Naive B cell (primary cell): ENCODE results near the gene TMEM129. TPM values are rescaled to one million over a fixed set of nuclear protein-coding genes. Genes with fewer than 3 reads are reported as not detected.
"Not testable (repeated sequence)": the region's sequence is repeated elsewhere in the genome, so short reads cannot be mapped to it uniquely, and the experiment has no call there.

Experiments
- ATAC-seq, 2 donors: fragments of 150-1000 bp; cut with Tn5 transposase; 2 replicates each; pipeline ENCODE4 v1.10.0; 2021; ENCODE audit warnings: low read depth in 2 of 2, mild to moderate bottlenecking in 2 of 2, moderate library complexity in 2 of 2
- DNase-seq: peaks from one replicate; pipeline ENCODE4 v3.0.0; 2022
- H3K27ac Mint-ChIP-seq, 6 donors: one replicate each; pipeline ENCODE4 v1.8.0; 2020 to 2022; ENCODE audit warnings: mild to moderate bottlenecking in 6 of 6, mixed read lengths in 6 of 6, moderate library complexity in 5 of 6, inconsistent platforms in 2 of 6
- H3K27me3 Mint-ChIP-seq, 3 donors: one replicate each; pipeline ENCODE4 v1.8.0; 2021 to 2022; ENCODE audit warnings: mixed read lengths in 3 of 3, mild to moderate bottlenecking in 1 of 3
- H3K36me3 Mint-ChIP-seq, 2 donors: one replicate each; pipeline ENCODE4 v1.8.0; 2020 to 2022; ENCODE audit warnings: mixed read lengths in 2 of 2, inconsistent platforms in 1 of 2, mild to moderate bottlenecking in 1 of 2
- H3K4me1 Mint-ChIP-seq, 3 donors: one replicate each; pipeline ENCODE4 v1.8.0; 2020 to 2022; ENCODE audit warnings: mixed read lengths in 3 of 3, inconsistent platforms in 1 of 3, mild to moderate bottlenecking in 1 of 3, moderate library complexity in 1 of 3
- H3K4me3 Mint-ChIP-seq, 8 donors: one replicate each; pipeline ENCODE4 v1.8.0; 2020 to 2022; ENCODE audit warnings: mild to moderate bottlenecking in 8 of 8, mixed read lengths in 8 of 8, moderate library complexity in 8 of 8, inconsistent platforms in 2 of 8
- H3K9me3 Mint-ChIP-seq, 7 donors: one replicate each; pipeline ENCODE4 v1.8.0; 2020 to 2022; ENCODE audit warnings: mixed read lengths in 7 of 7, mild to moderate bottlenecking in 5 of 7, inconsistent platforms in 2 of 7, moderate library complexity in 1 of 7
- polyA plus RNA-seq, 6 donors: library from polyadenylated mRNA; unstranded; fragments of 300-500 nt; fragmentation: Illumina TruSeq; gene quantifications; one replicate each; pipeline ENCODE4 v1.2.3, GENCODE V29; 2021; ENCODE audit warnings: low read depth in 6 of 6

The TMEM129 gene
- polyA plus RNA-seq, 6 donors from 2014 or later, result 29.6 to 43.7 (median 34.7) TPM

DNA sequence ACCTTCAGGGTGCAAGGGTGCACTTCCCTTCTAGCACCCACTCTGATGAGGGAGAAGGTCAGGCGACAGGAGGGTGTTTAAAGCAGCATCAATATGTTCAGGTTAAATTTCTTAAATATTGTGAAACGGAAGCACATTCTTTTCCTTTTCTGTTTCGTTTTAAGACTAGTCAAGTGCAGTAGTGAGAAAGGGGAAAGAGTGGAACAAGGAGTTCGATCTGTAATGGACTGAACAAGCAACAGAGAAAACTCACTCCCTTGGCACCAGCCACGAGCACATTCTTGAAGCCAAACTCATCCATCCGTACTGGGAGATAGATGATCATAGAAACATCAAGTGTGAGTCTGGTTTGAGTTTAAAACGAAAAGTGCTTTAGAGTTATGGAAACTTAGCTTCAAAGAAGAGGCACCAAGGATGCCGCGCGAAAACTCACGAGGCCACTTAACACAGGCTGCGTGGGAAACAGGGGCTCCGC, 37.8 kb downstream of the TMEM129 start:
- H3K9me3 Mint-ChIP-seq, result no peaks in the 10 kb centered on the region
- peak overlapping the region; percentile 83 to 95 (median 93) for H3K4me3 Mint-ChIP-seq
- ATAC-seq, result no peak
- no peak for DNase-seq
- H3K27me3 Mint-ChIP-seq, result no peaks in the 10 kb centered on the region
- no peaks in the 10 kb centered on the region for H3K36me3 Mint-ChIP-seq
- peak overlapping the region; percentile 74 to 96 (median 92) for H3K27ac Mint-ChIP-seq
- H3K4me1 Mint-ChIP-seq, result peaks cover 10 to 11% (median 11%) of the 10 kb centered on the region in 3 donors

DNA sequence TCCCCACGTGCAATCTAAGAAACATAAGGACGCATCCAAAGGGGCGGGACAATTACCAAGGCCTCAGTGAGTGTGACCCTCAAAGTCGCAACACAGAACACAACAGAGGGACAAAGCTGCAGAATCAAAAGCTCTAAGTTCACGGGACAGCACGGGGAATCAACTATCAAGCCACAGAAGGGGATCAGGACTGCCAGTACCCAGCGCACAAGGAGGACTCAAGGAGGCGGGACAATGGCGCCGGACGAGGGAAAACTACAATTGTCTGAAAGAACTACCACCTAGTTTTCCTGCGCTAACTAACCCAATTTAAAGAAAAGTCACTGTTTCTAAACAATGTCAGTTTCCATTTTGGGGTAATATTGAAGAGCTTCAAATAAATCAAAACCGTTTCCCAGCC, 38.3 kb downstream of the TMEM129 start:
- H3K4me3 Mint-ChIP-seq, result peak overlapping the region; percentile 83 to 95 (median 93)
- DNase-seq (no peak), ATAC-seq (no peak)
- H3K27me3 Mint-ChIP-seq, result no peaks in the 10 kb centered on the region
- H3K9me3 Mint-ChIP-seq, result no peaks in the 10 kb centered on the region
- H3K36me3 Mint-ChIP-seq, result no peaks in the 10 kb centered on the region
- H3K27ac Mint-ChIP-seq, result peak overlapping the region; percentile 74 to 96 (median 92)
- peaks cover 10 to 11% (median 11%) of the 10 kb centered on the region in 3 donors for H3K4me1 Mint-ChIP-seq

DNA sequence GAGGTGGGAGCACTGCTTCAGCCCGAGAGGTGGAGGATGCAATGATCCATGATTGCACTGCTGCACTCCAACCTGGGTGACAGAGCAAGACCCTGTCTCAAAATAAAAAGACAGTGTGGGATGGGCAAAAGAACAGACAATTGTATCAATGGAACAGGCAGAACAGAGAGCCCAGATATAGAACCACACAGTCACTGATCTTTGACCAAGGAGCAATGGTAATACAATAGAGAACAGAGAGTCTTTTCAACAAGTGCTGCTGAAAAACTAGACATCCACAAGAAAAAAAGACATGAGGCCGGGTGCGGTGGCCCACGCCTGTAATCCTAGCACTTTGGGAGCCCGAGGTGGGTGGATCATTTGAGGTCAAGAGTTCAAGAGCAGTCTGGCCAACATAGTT, 42.9 kb downstream of the TMEM129 start:
- DNase-seq (no peak), ATAC-seq (no peak)
- Mint-ChIP-seq H3K27me3 (no peaks in the 10 kb centered on the region), H3K4me1 (peaks cover 6 to 8% (median 7%) of the 10 kb centered on the region in 3 donors), H3K4me3 (no peak overlapping the region), H3K36me3 (no peaks in the 10 kb centered on the region), H3K9me3 (no peaks in the 10 kb centered on the region), H3K27ac (peak overlapping the region in 1 of 6 donors; percentile 39)

- DNase-seq (no peak), ATAC-seq (no peak)
- Mint-ChIP-seq H3K27ac (no peak overlapping the region), H3K4me1 (no peaks in the 10 kb centered on the region), H3K4me3 (peak overlapping the region in 1 of 8 donors; percentile 22), H3K36me3 (no peaks in the 10 kb centered on the region), H3K27me3 (no peaks in the 10 kb centered on the region), H3K9me3 (no peaks in the 10 kb centered on the region)
These were observed 44.3 kb downstream of the TMEM129 start for GRCh38 chr4:1676605-1677525.

DNA sequence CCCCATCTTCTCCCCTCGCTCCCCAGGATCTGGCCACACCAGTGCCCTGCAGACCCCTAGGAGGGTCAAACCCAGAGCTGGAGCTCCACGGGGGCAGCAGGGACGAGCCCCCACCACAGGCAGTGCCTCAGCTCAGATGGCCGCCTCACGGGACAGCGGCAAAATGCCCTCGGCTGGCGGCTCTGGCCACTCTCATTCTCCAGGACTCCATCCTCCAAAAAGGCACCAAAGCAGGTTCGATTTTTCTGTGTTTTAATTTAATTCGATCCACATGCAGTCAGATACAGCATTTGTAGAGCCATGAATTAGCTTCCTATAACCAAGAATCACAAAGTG, 45.4 kb downstream of the TMEM129 start:
- Mint-ChIP-seq H3K4me3 (no peak overlapping the region), H3K36me3 (no peaks in the 10 kb centered on the region), H3K9me3 (no peaks in the 10 kb centered on the region), H3K4me1 (no peaks in the 10 kb centered on the region), H3K27ac (no peak overlapping the region), H3K27me3 (no peaks in the 10 kb centered on the region)
- ATAC-seq (no peak), DNase-seq (no peak)

DNA sequence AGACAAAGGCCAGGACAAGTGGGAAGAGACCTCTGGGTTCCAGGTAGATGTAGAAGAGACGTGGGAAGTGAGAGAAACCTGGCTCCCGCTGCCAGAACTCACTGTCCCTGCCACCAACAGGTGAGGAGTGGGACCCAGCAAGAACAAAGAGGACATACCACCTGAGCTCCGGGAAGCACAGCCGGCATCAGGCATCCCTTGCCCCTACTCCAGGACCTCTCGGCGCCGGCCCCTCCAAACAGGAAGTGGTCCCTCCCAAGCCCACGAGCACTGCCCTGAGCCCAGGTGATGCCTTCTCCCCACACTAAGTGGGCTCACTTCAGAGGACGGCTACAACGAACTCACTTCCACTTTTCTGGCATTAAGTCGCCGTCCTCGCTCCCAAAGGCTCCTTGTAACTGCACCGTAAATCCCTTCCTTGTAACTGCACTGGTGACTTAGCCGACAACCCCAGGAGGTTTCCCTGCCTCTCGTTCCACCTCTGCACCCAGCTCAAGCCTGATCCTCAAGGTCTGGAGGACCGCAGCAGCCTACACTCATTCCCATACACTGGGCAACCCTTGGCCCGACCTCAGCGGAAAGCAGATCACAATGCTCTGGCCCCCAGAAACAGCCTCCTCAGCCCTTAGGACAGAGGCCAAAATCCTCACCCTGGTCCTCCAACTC, 45.9 kb downstream of the TMEM129 start:
- H3K27me3 Mint-ChIP-seq, result no peaks in the 10 kb centered on the region
- H3K4me1 Mint-ChIP-seq, result no peaks in the 10 kb centered on the region
- H3K36me3 Mint-ChIP-seq, result no peaks in the 10 kb centered on the region
- ATAC-seq (no peak), DNase-seq (no peak)
- no peak overlapping the region for H3K4me3 Mint-ChIP-seq
- H3K27ac Mint-ChIP-seq, result peak overlapping the region in 1 of 6 donors; percentile 25
- no peaks in the 10 kb centered on the region for H3K9me3 Mint-ChIP-seq

GRCh38 chr4:1674682-1675081, 46.4 kb downstream of the TMEM129 start:
- H3K27me3 Mint-ChIP-seq, result no peaks in the 10 kb centered on the region
- no peak overlapping the region for H3K4me3 Mint-ChIP-seq
- DNase-seq (no peak), ATAC-seq (no peak)
- no peaks in the 10 kb centered on the region for H3K9me3 Mint-ChIP-seq
- no peaks in the 10 kb centered on the region for H3K36me3 Mint-ChIP-seq
- H3K4me1 Mint-ChIP-seq, result no peaks in the 10 kb centered on the region
- no peak overlapping the region for H3K27ac Mint-ChIP-seq

DNA sequence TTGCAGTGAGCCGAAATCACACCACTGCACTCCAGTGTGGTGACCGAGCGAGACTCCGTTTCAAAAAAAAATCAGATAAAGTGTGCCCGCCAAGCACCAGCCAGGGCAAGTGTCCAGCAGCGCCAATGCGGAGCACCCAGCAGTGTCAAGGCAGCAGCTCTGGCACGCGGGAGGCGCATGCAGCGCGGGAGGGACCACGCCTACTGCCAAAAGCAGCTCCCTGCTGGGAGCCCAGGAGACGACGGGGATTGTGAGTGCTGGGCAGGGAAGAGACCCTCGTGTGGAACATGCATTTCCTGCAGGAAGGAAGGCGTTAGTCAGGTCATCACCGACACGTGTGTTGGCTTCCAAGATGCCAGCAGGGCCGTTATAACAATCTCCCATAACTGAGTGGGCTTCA, 47.5 kb downstream of the TMEM129 start:
- Mint-ChIP-seq H3K36me3 (no peaks in the 10 kb centered on the region), H3K4me3 (no peak overlapping the region)

GRCh38 chr4:1671011-1671410, 50.1 kb downstream of the TMEM129 start:
- H3K27me3 Mint-ChIP-seq, ATAC-seq, DNase-seq, H3K36me3 Mint-ChIP-seq, H3K4me1 Mint-ChIP-seq, H3K9me3 Mint-ChIP-seq, H3K27ac Mint-ChIP-seq, H3K4me3 Mint-ChIP-seq: not testable (repeated sequence)

More for the DNA sequence above, 47.5 kb downstream of the TMEM129 start:
- no peak for DNase-seq
- no peaks in the 10 kb centered on the region for H3K27me3 Mint-ChIP-seq
- ATAC-seq, result no peak
- H3K9me3 Mint-ChIP-seq, result no peaks in the 10 kb centered on the region
- no peaks in the 10 kb centered on the region for H3K4me1 Mint-ChIP-seq
- no peak overlapping the region for H3K27ac Mint-ChIP-seq

DNA sequence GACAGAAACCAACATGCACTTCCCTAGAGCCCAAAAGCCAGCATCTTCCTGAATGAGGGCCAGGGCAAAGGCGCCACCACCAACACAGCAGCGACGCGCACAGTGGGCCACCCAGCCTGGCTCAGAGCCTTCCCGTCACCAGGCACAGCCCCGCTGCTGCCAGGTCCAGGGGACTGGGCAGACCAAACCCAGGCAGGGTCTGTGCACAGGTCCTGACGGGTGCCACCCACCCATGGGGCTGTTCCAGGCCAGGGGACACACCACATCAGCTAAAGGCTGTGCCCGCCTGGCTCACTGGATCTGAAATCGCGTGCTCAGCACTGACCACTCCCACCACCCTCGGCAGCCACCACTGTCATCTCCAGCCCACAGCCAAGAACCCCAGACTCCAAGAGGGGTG, 50.8 kb downstream of the TMEM129 start:
- Mint-ChIP-seq H3K4me3 (no peak overlapping the region), H3K36me3 (no peaks in the 10 kb centered on the region), H3K9me3 (no peaks in the 10 kb centered on the region), H3K27me3 (no peaks in the 10 kb centered on the region), H3K27ac (no peak overlapping the region), H3K4me1 (no peaks in the 10 kb centered on the region)
- no peak for DNase-seq
- ATAC-seq, result no peak

- no peak for ATAC-seq
- no peak for DNase-seq
- H3K36me3 Mint-ChIP-seq, result no peaks in the 10 kb centered on the region
- H3K27ac Mint-ChIP-seq, result no peak overlapping the region
- no peak overlapping the region for H3K4me3 Mint-ChIP-seq
- no peaks in the 10 kb centered on the region for H3K4me1 Mint-ChIP-seq
- H3K27me3 Mint-ChIP-seq, result no peaks in the 10 kb centered on the region
- no peaks in the 10 kb centered on the region for H3K9me3 Mint-ChIP-seq
These were observed 51.3 kb downstream of the TMEM129 start for GRCh38 chr4:1669850-1670249.

- no peaks in the 10 kb centered on the region for H3K36me3 Mint-ChIP-seq
- no peaks in the 10 kb centered on the region for H3K27me3 Mint-ChIP-seq
- ATAC-seq (no peak), DNase-seq (no peak)
- no peak overlapping the region for H3K27ac Mint-ChIP-seq
- H3K9me3 Mint-ChIP-seq, result no peaks in the 10 kb centered on the region
- H3K4me1 Mint-ChIP-seq, result no peaks in the 10 kb centered on the region
- H3K4me3 Mint-ChIP-seq, result peak overlapping the region in 1 of 8 donors; percentile 25
These were observed 51.9 kb downstream of the TMEM129 start for GRCh38 chr4:1669270-1669669.

- no peak for DNase-seq
- ATAC-seq, result no peak
- no peaks in the 10 kb centered on the region for H3K4me1 Mint-ChIP-seq
- H3K27me3 Mint-ChIP-seq, result no peaks in the 10 kb centered on the region
- H3K9me3 Mint-ChIP-seq, result no peaks in the 10 kb centered on the region
- no peaks in the 10 kb centered on the region for H3K36me3 Mint-ChIP-seq
- no peak overlapping the region for H3K4me3 Mint-ChIP-seq
- H3K27ac Mint-ChIP-seq, result no peak overlapping the region
These were observed 52.7 kb downstream of the TMEM129 start for GRCh38 chr4:1668488-1668840.

GRCh38 chr4:1667273-1667672, 53.9 kb downstream of the TMEM129 start:
- no peaks in the 10 kb centered on the region for H3K4me1 Mint-ChIP-seq
- ATAC-seq, result no peak
- H3K27me3 Mint-ChIP-seq, result no peaks in the 10 kb centered on the region
- H3K36me3 Mint-ChIP-seq, result no peaks in the 10 kb centered on the region
- H3K9me3 Mint-ChIP-seq, result no peaks in the 10 kb centered on the region
- no peak for DNase-seq
- H3K4me3 Mint-ChIP-seq, result no peak overlapping the region
- H3K27ac Mint-ChIP-seq, result no peak overlapping the region
